GM19193 (cell line): Measurements from ENCODE around the gene PRKACA.
A peak's percentile ranks its signal among the peaks of the same experiment; 100 is the strongest.

Experiments
- POLR2A ChIP-seq: IDR thresholded peaks from 4 replicates; pipeline ENCODE4 v1.6.1; 2011; ENCODE audit not compliant: insufficient read depth, insufficient read length; ENCODE audit errors: extremely low read depth

The PRKACA gene

GRCh38 chr19:14096272-14096992, 21.1 kb downstream of the PRKACA start:
- no peak for TF ChIP-seq POLR2A

- no peak for TF ChIP-seq POLR2A
Observed at GRCh38 chr19:14094854-14095253, 22.7 kb downstream of the PRKACA start.

GRCh38 chr19:14093117-14093823, 24.3 kb downstream of the PRKACA start:
- TF ChIP-seq POLR2A = no peak

- TF ChIP-seq POLR2A = no peak
Observed at GRCh38 chr19:14091813-14092462, 25.6 kb downstream of the PRKACA start.

GRCh38 chr19:14091081-14091812, 26.3 kb downstream of the PRKACA start:
- peak; percentile 64 for TF ChIP-seq POLR2A

GRCh38 chr19:14090509-14091080, 27.0 kb downstream of the PRKACA start, which contains the start of gene SAMD1:
Gene SAMD1, minus strand, starts transcription at chr19:14090751.
- no peak for TF ChIP-seq POLR2A

- no peak for TF ChIP-seq POLR2A
Observed at GRCh38 chr19:14089662-14090508, 27.7 kb downstream of the PRKACA start.

- no peak for TF ChIP-seq POLR2A
Observed at GRCh38 chr19:14089412-14089661, 28.2 kb downstream of the PRKACA start.

- no peak for TF ChIP-seq POLR2A
Observed at GRCh38 chr19:14088634-14089411, 28.7 kb downstream of the PRKACA start.

GRCh38 chr19:14086098-14086497, 31.5 kb downstream of the PRKACA start:
- TF ChIP-seq POLR2A = no peak

GRCh38 chr19:14085309-14085995, 32.1 kb downstream of the PRKACA start, which contains the start of gene C19orf67:
Gene C19orf67, minus strand, starts transcription at chr19:14085783. Its CDS starts 156 bp downstream, at chr19:14085627.
- peak; percentile 22 for TF ChIP-seq POLR2A

GRCh38 chr19:14082675-14082960, 34.9 kb downstream of the PRKACA start:
- no peak for TF ChIP-seq POLR2A

GRCh38 chr19:14081797-14082674, 35.5 kb downstream of the PRKACA start:
- TF ChIP-seq POLR2A = peak; percentile 8
